HepG2 (cell line): Measurements from ENCODE around the gene TPM1. TPM values are rescaled to one million over a fixed set of nuclear protein-coding genes. Genes with fewer than 3 reads are reported as not detected.

Experiments used
- ATAC-seq: fragments of 200-7000 bp; cut with Tn5 transposase; 3 replicates; pipeline ENCODE4 v1.9.1; 2020; ENCODE audit warnings: mild to moderate bottlenecking, moderate library complexity
- BruUV-seq: library from RNA; stranded (reverse); fragments of 400-500 nt; replicated peaks from 2 replicates; lab custom pipeline; 2021; lab: Mats Ljungman, UMichigan
- CTCF ChIA-PET: fragments of 300-600 bp; formaldehyde crosslinking; extraction: SDS; loops from one replicate; lab custom pipeline; 2021; ENCODE audit warnings: low total read pairs, inconsistent platforms, low intra/inter-chr PET ratio; lab: Yijun Ruan, JAX
- POLR2A ChIA-PET: fragments of 350-600 bp; sonication (Branson Sonifier 250); formaldehyde crosslinking; loops from one replicate; lab custom pipeline; 2020; ENCODE audit warnings: antibody characterized with exemption, inconsistent platforms; lab: Yijun Ruan, JAX
- DNase-seq: peaks from one replicate; pipeline ENCODE4 v3.0.0-alpha.2; 2015; ENCODE audit warnings: low spot score
- FAIRE-seq: peaks from 3 replicates; lab custom pipeline; 2011; peaks lifted over from hg19 to GRCh38; lab: Jason Lieb, UNC
- H2AFZ ChIP-seq: one replicate; pipeline ENCODE4 v1.6.1; 2011; ENCODE audit warnings: low read length, inconsistent platforms
- H3K27ac ChIP-seq: fragments of 300-600 bp; 3 replicates; pipeline ENCODE4 v1.8.0; 2011; ENCODE audit warnings: mixed run types, mild to moderate bottlenecking, mixed read lengths, low read length, inconsistent platforms; ENCODE audit not compliant: insufficient read depth; ENCODE audit errors: extremely low read length
- H3K27me3 ChIP-seq, 2 experiments: fragments of 200-600 bp in 1 of 2; 2 replicates in 1 of 2; 3 replicates in 1 of 2; pipeline versions ENCODE4 v1.6.0 to v1.8.0; 2011; ENCODE audit warnings: low read length in 2 of 2, mild to moderate bottlenecking in 2 of 2, moderate library complexity in 2 of 2, inconsistent platforms in 1 of 2; ENCODE audit not compliant: insufficient read depth in 2 of 2, control insufficient read depth in 1 of 2
- H3K36me3 ChIP-seq, 2 experiments: fragments of 200-600 bp in 1 of 2; replicated peaks in 1 of 2; 2 replicates in 1 of 2; 3 replicates in 1 of 2; pipeline versions ENCODE4 v1.5.1 to v1.8.0; 2011; ENCODE audit warnings: low read length in 2 of 2, inconsistent platforms in 1 of 2; ENCODE audit not compliant: insufficient read depth in 2 of 2, control insufficient read depth in 1 of 2
- H3K4me1 ChIP-seq: 2 replicates; pipeline ENCODE4 v1.5.1; 2012; ENCODE audit warnings: low read length, inconsistent platforms; ENCODE audit not compliant: insufficient read depth
- H3K4me2 ChIP-seq: 2 replicates; pipeline ENCODE4 v1.6.0; 2011; ENCODE audit warnings: low read depth, low read length, inconsistent platforms
- H3K4me3 ChIP-seq, 3 experiments: fragments of 200-600 bp in 1 of 3; sonication (generic), shearing (Covaris generic) in 1 of 3; replicated peaks in 1 of 3; 2 replicates each; pipeline ENCODE4 v1.5.1; 2011 to 2016; ENCODE audit warnings: low read length in 3 of 3, inconsistent platforms in 2 of 3, low read depth in 2 of 3, mild to moderate bottlenecking in 2 of 3, control low read depth in 1 of 3, mixed read lengths in 1 of 3; ENCODE audit not compliant: insufficient read depth in 1 of 3
- H3K79me2 ChIP-seq: one replicate; pipeline ENCODE4 v1.6.1; 2011; ENCODE audit warnings: low read length, inconsistent platforms; ENCODE audit not compliant: insufficient read depth
- H3K9ac ChIP-seq: 2 replicates; pipeline ENCODE4 v1.6.0; 2011; ENCODE audit warnings: mild to moderate bottlenecking, low read depth, low read length, inconsistent platforms; ENCODE audit not compliant: insufficient read depth
- H3K9me3 ChIP-seq: 2 replicates; pipeline ENCODE4 v1.5.1; 2012; ENCODE audit warnings: mild to moderate bottlenecking, low read length
- H4K20me1 ChIP-seq: 2 replicates; pipeline ENCODE4 v1.6.0; 2011; ENCODE audit warnings: inconsistent platforms, mild to moderate bottlenecking, low read length, moderate library complexity; ENCODE audit not compliant: insufficient read depth
- ATF7-NPFF ChIP-seq: sonication (generic); formaldehyde crosslinking; IDR thresholded peaks from 2 replicates; pipeline ENCODE4 v1.8.1; 2023; ENCODE audit warnings: mild to moderate bottlenecking, low read depth, missing genetic modification reagents, moderate library complexity
- MBNL3 ChIP-seq: fragments of 250-450 bp; sonication (Bioruptor Pico); conservative IDR thresholded peaks from 2 replicates; pipeline ENCODE4 v1.8.0; 2022; ENCODE audit warnings: mild to moderate bottlenecking, inconsistent platforms
- RBFOX2 ChIP-seq: fragments of 200-400 bp; formaldehyde crosslinking; IDR thresholded peaks from 2 replicates; pipeline ENCODE4 v1.6.1; 2017; ENCODE audit warnings: low read depth, mild to moderate bottlenecking, low read length
- SP5 ChIP-seq: IDR thresholded peaks from 2 replicates; pipeline ENCODE4 v1.6.1; 2016; ENCODE audit warnings: low read depth, borderline replicate concordance
- TBX3 ChIP-seq: fragments of 450-650 bp; IDR thresholded peaks from 2 replicates; pipeline ENCODE4 v1.6.1; 2017; ENCODE audit warnings: antibody characterized with exemption, mild to moderate bottlenecking, inconsistent platforms, borderline replicate concordance
- ZNF451 ChIP-seq: sonication (generic); formaldehyde crosslinking; IDR thresholded peaks from 2 replicates; pipeline ENCODE4 v1.5.0; 2020; ENCODE audit warnings: mild to moderate bottlenecking, missing genetic modification reagents
- ZNF749 ChIP-seq: sonication (generic); formaldehyde crosslinking; IDR thresholded peaks from 2 replicates; pipeline ENCODE4 v1.8.0; 2022; ENCODE audit warnings: mild to moderate bottlenecking, missing genetic modification reagents, moderate library complexity, borderline replicate concordance
- ZNF839 ChIP-seq: sonication (generic); formaldehyde crosslinking; IDR thresholded peaks from 2 replicates; pipeline ENCODE4 v1.4.0; 2020; ENCODE audit warnings: missing genetic modification reagents, mild to moderate bottlenecking, borderline replicate concordance
- WGBS: methylation state at CpG from one replicate; pipeline ENCODE4 v1.1.6; 2017; ENCODE audit warnings: low lambda C conversion rate; 5-methylcytosine and 5-hydroxymethylcytosine counted together
- in situ Hi-C: cut with HindIII; loops from 2 replicates; pipeline ENCODE4 v1.10.0; 2017; ENCODE audit warnings: low pct_unique_long_range_greater_than_20kb; ENCODE audit not compliant: extremely low pct_ligation_motif_present
- intact Hi-C: fragments of 100-400 bp; cut with micrococcal nuclease; formaldehyde crosslinking; loops from one replicate; pipeline ENCODE4 v1.10.0; 2022; ENCODE audit not compliant: unreplicated experiment
- polyA plus RNA-seq, 8 experiments: library from polyadenylated mRNA; depleted of rRNA in 3 of 8; stranded (reverse) in 7 of 8; unstranded in 1 of 8; fragments of >200 nt; fragmentation: Illumina TruSeq in 4 of 8; extraction: Trizol in 4 of 8; gene quantifications; 2 replicates each; pipeline versions ENCODE4 v1.2.1 to v1.2.3, GENCODE V29; 2011 to 2016; ENCODE audit warnings: low read depth in 4 of 8, missing spikeins in 1 of 8, mixed read lengths in 1 of 8; ENCODE audit not compliant: insufficient read depth in 1 of 8
- total RNA-seq, 5 experiments: library from RNA; depleted of rRNA; stranded (reverse); fragments of >200 nt; fragmentation: Illumina TruSeq; extraction: Trizol; gene quantifications; 2 replicates each; pipeline ENCODE4 v1.2.3, GENCODE V29; 2016; ENCODE audit warnings: low read depth in 1 of 5
- TF ChIP-seq, protein P1 (sequence below): IDR thresholded peaks from 2 replicates; pipeline ENCODE4 v1.6.1; 2012; ENCODE audit warnings: low read depth, low read length, improper control_type of control experiment
- TF ChIP-seq, protein P2 (sequence below): sonication (generic); formaldehyde crosslinking; IDR thresholded peaks from 2 replicates; pipeline ENCODE4 v1.5.1; 2020; ENCODE audit warnings: mild to moderate bottlenecking, missing genetic modification reagents, moderate library complexity

Gene TPM1
- total and polyA plus RNA-seq, 2 of the 13 experiments (the other 11 are each of a cell fraction or from before 2014, with no cell fraction given) = 98.9 to 109 TPM

DNA sequence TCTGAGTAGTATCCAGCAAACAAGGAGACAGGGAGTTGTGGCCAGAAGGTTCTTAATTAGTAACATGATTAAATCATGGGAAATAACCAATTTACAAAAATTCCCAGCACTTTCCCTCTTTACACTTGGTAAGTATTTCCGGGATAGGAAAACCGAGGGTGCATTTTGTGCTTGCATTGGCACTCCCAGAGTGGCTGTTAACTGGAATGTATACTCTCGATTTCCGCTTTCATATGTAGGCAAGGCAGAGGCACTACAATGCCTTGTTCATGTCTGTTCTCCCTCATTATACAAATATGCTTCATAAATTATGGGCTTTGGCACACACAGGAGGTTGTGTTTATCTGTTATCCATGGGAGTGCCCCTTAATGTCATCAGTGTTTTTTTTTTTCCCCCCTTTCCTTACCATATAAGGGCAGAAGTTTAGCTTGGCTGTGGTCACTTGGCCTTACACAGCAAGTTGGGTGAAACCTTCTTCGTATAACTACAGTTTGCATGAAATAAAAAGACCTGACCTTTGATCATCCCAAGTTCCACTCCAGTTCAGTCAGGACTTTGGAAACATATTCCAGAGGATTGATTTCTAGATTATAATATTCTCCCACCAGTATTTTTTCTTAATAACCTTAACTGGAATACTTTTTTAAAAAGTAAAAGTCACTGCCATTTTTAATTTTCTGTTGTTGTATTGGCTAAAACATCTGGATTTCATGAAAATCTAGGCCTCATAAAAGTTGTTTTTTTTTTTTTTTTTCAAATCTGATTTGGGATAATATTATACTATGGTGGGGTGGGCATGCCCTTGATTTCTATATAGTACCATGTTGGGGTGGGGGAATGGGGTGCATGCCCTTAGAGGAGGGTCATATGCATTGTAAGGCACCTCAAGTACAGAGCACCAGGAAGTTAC lies 8.9 kb downstream of the TPM1 start (continued):
- TF ChIP-seq, protein P1, sequence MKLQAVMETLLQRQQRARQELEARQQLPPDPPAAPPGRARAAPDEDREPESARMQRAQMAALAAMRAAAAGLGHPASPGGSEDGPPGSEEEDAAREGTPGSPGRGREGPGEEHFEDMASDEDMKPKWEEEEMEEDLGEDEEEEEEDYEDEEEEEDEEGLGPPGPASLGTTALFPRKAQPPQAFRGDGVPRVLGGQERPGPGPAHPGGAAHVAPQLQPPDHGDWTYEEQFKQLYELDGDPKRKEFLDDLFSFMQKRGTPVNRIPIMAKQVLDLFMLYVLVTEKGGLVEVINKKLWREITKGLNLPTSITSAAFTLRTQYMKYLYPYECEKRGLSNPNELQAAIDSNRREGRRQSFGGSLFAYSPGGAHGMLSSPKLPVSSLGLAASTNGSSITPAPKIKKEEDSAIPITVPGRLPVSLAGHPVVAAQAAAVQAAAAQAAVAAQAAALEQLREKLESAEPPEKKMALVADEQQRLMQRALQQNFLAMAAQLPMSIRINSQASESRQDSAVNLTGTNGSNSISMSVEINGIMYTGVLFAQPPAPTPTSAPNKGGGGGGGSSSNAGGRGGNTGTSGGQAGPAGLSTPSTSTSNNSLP = peak; percentile 32; the same call in 1 of the 2 replicates

DNA sequence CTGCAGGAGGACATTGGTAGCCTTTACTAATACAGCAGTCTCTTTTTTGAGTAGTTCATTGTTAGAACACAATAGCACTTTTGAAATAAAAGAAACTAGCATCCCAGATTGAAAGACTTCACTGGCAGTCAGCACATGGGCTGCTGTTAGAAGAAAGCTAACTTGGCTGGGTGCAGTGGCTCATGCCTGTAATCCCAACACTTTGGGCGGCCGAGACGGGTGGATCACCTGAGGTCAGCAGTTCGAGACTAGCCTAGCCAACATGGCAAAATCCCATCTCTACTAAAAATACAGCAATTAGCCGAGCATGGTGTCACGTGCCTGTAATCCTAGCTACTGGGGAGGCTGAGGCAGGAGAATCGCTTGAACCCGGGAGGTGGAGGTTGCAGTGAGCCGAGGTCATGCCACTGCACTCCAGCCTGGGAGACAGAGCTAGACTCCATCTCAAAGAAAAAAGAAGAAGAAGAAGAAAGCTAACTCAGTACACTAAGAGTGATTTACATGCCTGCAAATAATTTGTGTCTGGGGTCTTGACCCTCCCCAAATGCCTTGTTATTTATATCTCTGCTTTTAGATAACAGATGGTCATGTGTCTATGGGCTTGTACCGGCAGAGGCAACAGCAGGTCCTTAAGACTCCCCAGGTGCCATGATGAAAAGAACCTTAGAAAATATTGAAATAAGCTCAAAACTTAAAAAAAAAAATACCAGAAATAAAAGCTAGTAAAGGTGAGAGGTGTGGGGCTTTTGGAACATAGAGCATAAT lies 9.7 kb downstream of the TPM1 start:
- Histone ChIP-seq H2AFZ (no peak overlapping the region), H3K79me2 (peaks cover 60% of the 10 kb centered on the region), H3K4me2 (no peak overlapping the region), H3K27ac (peak overlapping the region; percentile 70), H3K36me3 (peaks cover 2 to 8% of the 10 kb centered on the region in 2 experiments; a peak in 3 of 5 replicates), H3K9ac (no peak overlapping the region; the same call in 1 of the 2 replicates), H3K9me3 (no peaks in the 10 kb centered on the region), H3K27me3 (no peaks in the 10 kb centered on the region), H4K20me1 (no peaks in the 10 kb centered on the region), H3K4me1 (peaks cover 82% of the 10 kb centered on the region), H3K4me3 (no peak overlapping the region)
- no peak for TF ChIP-seq RBFOX2
- no peak for TF ChIP-seq TBX3
- TF ChIP-seq ZNF749 (CRISPR knock-in tag) = no peak
- TF ChIP-seq ZNF839 (CRISPR knock-in tag) = no peak
- no peak for TF ChIP-seq ZNF451 (CRISPR knock-in tag)
- TF ChIP-seq ATF7-NPFF (CRISPR knock-in tag) = no peak
- no peak for TF ChIP-seq SP5 (CRISPR knock-in tag)
- TF ChIP-seq, protein P2, sequence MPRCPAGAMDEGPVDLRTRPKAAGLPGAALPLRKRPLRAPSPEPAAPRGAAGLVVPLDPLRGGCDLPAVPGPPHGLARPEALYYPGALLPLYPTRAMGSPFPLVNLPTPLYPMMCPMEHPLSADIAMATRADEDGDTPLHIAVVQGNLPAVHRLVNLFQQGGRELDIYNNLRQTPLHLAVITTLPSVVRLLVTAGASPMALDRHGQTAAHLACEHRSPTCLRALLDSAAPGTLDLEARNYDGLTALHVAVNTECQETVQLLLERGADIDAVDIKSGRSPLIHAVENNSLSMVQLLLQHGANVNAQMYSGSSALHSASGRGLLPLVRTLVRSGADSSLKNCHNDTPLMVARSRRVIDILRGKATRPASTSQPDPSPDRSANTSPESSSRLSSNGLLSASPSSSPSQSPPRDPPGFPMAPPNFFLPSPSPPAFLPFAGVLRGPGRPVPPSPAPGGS (CRISPR knock-in tag) = no peak
- TF ChIP-seq MBNL3 (CRISPR knock-in tag) = no peak
- POLR2A ChIA-PET = interaction anchor here (1.2 to 3.8 kb wide), 3 partner anchors 29 to 42 kb away, joined by 4 to 25 read pairs (median 4); no protein-coding TSS in a partner anchor
- 92% methylated on average over 10 of the region's 10 CpGs for WGBS
- ATAC-seq = no peak
- no peak for FAIRE-seq
- in situ Hi-C loops = no loop called here
- BruUV-seq = no TSS peak
- intact Hi-C loops = no loop called here
- DNase-seq = no peak
- CTCF ChIA-PET = no interaction called here
